ENCODE results near the gene SH3RF3.

DNA sequence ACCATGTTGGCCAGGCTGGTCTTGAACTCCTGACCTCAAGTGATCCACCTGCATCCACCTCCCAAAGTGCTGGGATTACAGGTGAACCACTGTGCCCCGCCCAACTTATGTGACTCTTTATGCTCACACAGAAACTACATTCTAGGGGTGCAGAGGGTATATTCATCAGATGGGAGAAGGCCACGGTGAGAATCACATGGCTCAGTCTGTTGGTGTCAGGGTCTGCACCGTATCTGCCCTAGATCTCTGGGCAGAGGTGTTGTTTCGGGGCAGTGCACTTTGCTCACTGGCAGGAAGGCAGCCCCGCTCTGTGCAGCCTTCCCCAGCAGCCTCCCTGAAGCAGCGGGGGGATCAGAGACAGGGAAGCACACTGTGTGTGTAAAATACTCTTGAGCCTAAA lies 76.4 kb downstream of the SH3RF3 start:
- TF ChIP-seq ZNF274 (IDR thresholded peaks at IDR 0.05; ENCODE audit: low read depth, low read length) (no peak), YY1 (IDR thresholded peaks at IDR 0.05; ENCODE audit: insufficient read depth, insufficient read length) (no peak), SUZ12 (IDR thresholded peaks at IDR 0.05; ENCODE audit: extremely low read depth, insufficient read depth, insufficient read length) (no peak)

Data from NT2/D1 (cell line).